D721Med (cell line): ENCODE results near the gene LRMDA.

ENCODE experiments used
- DNase-seq: peaks from one replicate; pipeline ENCODE4 v3.0.0; 2011; ENCODE audit warnings: low spot score; ENCODE audit not compliant: insufficient read length
- FAIRE-seq: peaks from 2 replicates; lab custom pipeline; 2011; peaks lifted over from hg19 to GRCh38; lab: Jason Lieb, UNC
- CTCF ChIP-seq: IDR thresholded peaks from 2 replicates; pipeline ENCODE4 v1.5.1; 2012; ENCODE audit warnings: mild to moderate bottlenecking, control low read depth; ENCODE audit not compliant: insufficient read depth; ENCODE audit errors: missing control alignments

The LRMDA gene

GRCh38 chr10:75403144-75403938 is 28.1 kb upstream of the LRMDA start:
- DNase-seq = no peak
- FAIRE-seq = no peak

GRCh38 chr10:75403939-75404814 is 27.2 kb upstream of the LRMDA start:
- no peak for TF ChIP-seq CTCF
- FAIRE-seq (no peak), DNase-seq (no peak)

More at GRCh38 chr10:75403144-75403938, 28.1 kb upstream of the LRMDA start:
- TF ChIP-seq CTCF = no peak

- peak; percentile 70 for DNase-seq
Measured at GRCh38 chr10:75404815-75405597, 26.4 kb upstream of the LRMDA start.

GRCh38 chr10:75405598-75406461 is 25.6 kb upstream of the LRMDA start:
- FAIRE-seq (no peak), DNase-seq (no peak)
- TF ChIP-seq CTCF = no peak

More at GRCh38 chr10:75404815-75405597, 26.4 kb upstream of the LRMDA start:
- FAIRE-seq = no peak
- TF ChIP-seq CTCF = no peak

- DNase-seq (no peak), FAIRE-seq (no peak)
- no peak for TF ChIP-seq CTCF
Measured at GRCh38 chr10:75406462-75407223, 24.8 kb upstream of the LRMDA start.
